Kidney (tissue), 14 donors: ENCODE data around the gene SLC25A44. TPM values are rescaled to one million over a fixed set of nuclear protein-coding genes. Genes with fewer than 3 reads are reported as not detected.
A peak's percentile ranks its signal among the peaks of the same experiment; 100 is the strongest.

Experiments used
- DNase-seq, 5 donors: peaks; one replicate each; pipeline ENCODE4 v3.0.0-alpha.2; 2013 to 2020
- FAIRE-seq: peaks from 2 replicates; lab custom pipeline; 2012; peaks lifted over from hg19 to GRCh38; lab: Jason Lieb, UNC
- H3K27ac ChIP-seq, 2 donors: one replicate each; pipeline ENCODE4 v1.7.0; 2013; ENCODE audit warnings: low read depth in 2 of 2, low read length in 2 of 2, inconsistent platforms in 1 of 2
- H3K27me3 ChIP-seq: one replicate; pipeline ENCODE4 v1.7.1; 2013; ENCODE audit warnings: low read length, inconsistent platforms; ENCODE audit not compliant: control insufficient read depth, insufficient read depth
- H3K36me3 ChIP-seq, 3 donors: one replicate each; pipeline versions ENCODE4 v1.7.0 to v1.7.1; 2013; ENCODE audit warnings: low read length in 3 of 3, control low read depth in 1 of 3, inconsistent platforms in 1 of 3; ENCODE audit not compliant: insufficient read depth in 3 of 3, control insufficient read depth in 2 of 3
- H3K4me1 ChIP-seq, 3 donors: one replicate each; pipeline versions ENCODE4 v1.7.0 to v1.7.1; 2013; ENCODE audit warnings: low read length in 3 of 3, inconsistent platforms in 1 of 3, low read depth in 1 of 3; ENCODE audit not compliant: control insufficient read depth in 2 of 3, insufficient read depth in 2 of 3
- H3K4me3 ChIP-seq, 3 donors: one replicate each; pipeline versions ENCODE4 v1.7.0 to v1.8.1; 2013; ENCODE audit warnings: low read length in 3 of 3, control low read depth in 1 of 3, inconsistent platforms in 1 of 3
- H3K9ac ChIP-seq, 3 donors: one replicate each; pipeline versions ENCODE4 v1.7.0 to v1.7.1; 2013; ENCODE audit warnings: low read length in 3 of 3, control low read depth in 1 of 3, inconsistent platforms in 1 of 3
- H3K9me3 ChIP-seq, 3 donors: one replicate each; pipeline versions ENCODE4 v1.7.0 to v1.7.1; 2013; ENCODE audit warnings: low read length in 3 of 3, control low read depth in 1 of 3, inconsistent platforms in 1 of 3; ENCODE audit not compliant: control insufficient read depth in 2 of 3, insufficient read depth in 1 of 3
- CTCF ChIP-seq: IDR thresholded peaks from 3 replicates; pipeline ENCODE4 v1.5.1; 2012; ENCODE audit warnings: mild to moderate bottlenecking, moderate library complexity, borderline replicate concordance; ENCODE audit not compliant: insufficient read depth; ENCODE audit errors: extremely low read depth
- intact Hi-C: fragments of 100-400 bp; cut with DNase I; formaldehyde crosslinking; loops from one replicate; pipeline ENCODE4 v1.11.1; 2022
- polyA plus RNA-seq: library from polyadenylated mRNA; stranded (reverse); fragments of 350-450 nt; fragmentation: Illumina TruSeq; extraction: RNeasy Lipid Tissue Mini Kit (QIAGEN cat#74804); gene quantifications from one replicate; pipeline ENCODE4 v1.2.3, GENCODE V29; 2014; ENCODE audit warnings: low read depth, low replicate concordance; ENCODE audit not compliant: insufficient read depth
- total RNA-seq: library from RNA; stranded (reverse); fragmentation: NEBNext Ultra II Directional; extraction: Animal tissue kit (Norgen Biotek cat#: 25700); gene quantifications from one replicate; pipeline ENCODE4 v1.2.1, GENCODE V29; 2021
- donor health status: control.
- donor health status: control.
- donor health status: control.
- donor health status: control.
- donor health status: control.
- donor health status: DM: yes; HTN: yes; CAD: no.
- donor health status: Normal renal cell carcinoma (clear cell type).

SLC25A44 gene
- total and polyA plus RNA-seq, 2 donors from 2014 or later = 28.1 to 29.0 TPM

GRCh38 chr1:156257711-156258110 is 63.8 kb downstream of the SLC25A44 start:
- TF ChIP-seq CTCF = no peak
- Histone ChIP-seq H3K36me3 (peaks cover 3 to 70% (median 53%) of the 10 kb centered on the region in 3 donors), H3K4me1 (no peaks in the 10 kb centered on the region), H3K4me3 (no peak overlapping the region), H3K9me3 (no peaks in the 10 kb centered on the region), H3K27ac (no peak overlapping the region), H3K9ac (no peak overlapping the region), H3K27me3 (no peaks in the 10 kb centered on the region)
- FAIRE-seq = no peak
- no peak for DNase-seq
- intact Hi-C loops = no loop called here

- TF ChIP-seq CTCF = no peak
- Histone ChIP-seq H3K4me3 (no peak overlapping the region), H3K36me3 (peaks cover 0 to 67% (median 51%) of the 10 kb centered on the region in 3 donors), H3K27me3 (no peaks in the 10 kb centered on the region), H3K9me3 (no peaks in the 10 kb centered on the region), H3K27ac (no peak overlapping the region), H3K9ac (no peak overlapping the region), H3K4me1 (no peaks in the 10 kb centered on the region)
- FAIRE-seq (no peak), DNase-seq (no peak)
- intact Hi-C loops = no loop called here
Measured at GRCh38 chr1:156258859-156259258, 65.0 kb downstream of the SLC25A44 start.

- DNase-seq (peak in 2 of 5 donors; percentile 4 to 48), FAIRE-seq (no peak)
- intact Hi-C loops = no loop called here
- Histone ChIP-seq H3K4me3 (no peak overlapping the region), H3K36me3 (peaks cover 0 to 63% (median 50%) of the 10 kb centered on the region in 3 donors), H3K4me1 (no peaks in the 10 kb centered on the region), H3K9me3 (no peaks in the 10 kb centered on the region), H3K27me3 (no peaks in the 10 kb centered on the region), H3K27ac (no peak overlapping the region), H3K9ac (no peak overlapping the region)
- TF ChIP-seq CTCF = no peak
Measured at GRCh38 chr1:156259805-156260204, 65.9 kb downstream of the SLC25A44 start.

- TF ChIP-seq CTCF = no peak
- Histone ChIP-seq H3K4me3 (no peak overlapping the region), H3K36me3 (peaks cover 0 to 71% (median 55%) of the 10 kb centered on the region in 3 donors), H3K27me3 (no peaks in the 10 kb centered on the region), H3K9ac (no peak overlapping the region), H3K9me3 (no peaks in the 10 kb centered on the region), H3K27ac (no peak overlapping the region), H3K4me1 (no peaks in the 10 kb centered on the region)
- DNase-seq = no peak
- FAIRE-seq = no peak
- intact Hi-C loops = no loop called here
Measured at GRCh38 chr1:156260896-156261295, 67.0 kb downstream of the SLC25A44 start.
